Middle frontal gyrus (tissue), 1 donor: ENCODE data around the gene FFAR1.
"Not testable (repeated sequence)": the region's sequence is repeated elsewhere in the genome, so short reads cannot be mapped to it uniquely, and the experiment has no call there.

Experiments
- DNase-seq: peaks from one replicate; pipeline ENCODE4 v3.0.0-alpha.2; 2015; ENCODE audit warnings: low spot score; ENCODE audit errors: extremely low spot score

The FFAR1 gene

DNA sequence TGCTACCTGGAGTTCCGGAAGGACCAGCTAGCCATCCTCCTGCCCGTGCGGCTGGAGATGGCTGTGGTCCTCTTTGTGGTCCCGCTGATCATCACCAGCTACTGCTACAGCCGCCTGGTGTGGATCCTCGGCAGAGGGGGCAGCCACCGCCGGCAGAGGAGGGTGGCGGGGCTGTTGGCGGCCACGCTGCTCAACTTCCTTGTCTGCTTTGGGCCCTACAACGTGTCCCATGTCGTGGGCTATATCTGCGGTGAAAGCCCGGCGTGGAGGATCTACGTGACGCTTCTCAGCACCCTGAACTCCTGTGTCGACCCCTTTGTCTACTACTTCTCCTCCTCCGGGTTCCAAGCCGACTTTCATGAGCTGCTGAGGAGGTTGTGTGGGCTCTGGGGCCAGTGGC is 11.7 kb downstream of the FFAR1 start:
- not testable (repeated sequence) for DNase-seq

GRCh38 chr19:35360081-35360480 is 12.4 kb downstream of the FFAR1 start:
- DNase-seq: not testable (repeated sequence)

DNA sequence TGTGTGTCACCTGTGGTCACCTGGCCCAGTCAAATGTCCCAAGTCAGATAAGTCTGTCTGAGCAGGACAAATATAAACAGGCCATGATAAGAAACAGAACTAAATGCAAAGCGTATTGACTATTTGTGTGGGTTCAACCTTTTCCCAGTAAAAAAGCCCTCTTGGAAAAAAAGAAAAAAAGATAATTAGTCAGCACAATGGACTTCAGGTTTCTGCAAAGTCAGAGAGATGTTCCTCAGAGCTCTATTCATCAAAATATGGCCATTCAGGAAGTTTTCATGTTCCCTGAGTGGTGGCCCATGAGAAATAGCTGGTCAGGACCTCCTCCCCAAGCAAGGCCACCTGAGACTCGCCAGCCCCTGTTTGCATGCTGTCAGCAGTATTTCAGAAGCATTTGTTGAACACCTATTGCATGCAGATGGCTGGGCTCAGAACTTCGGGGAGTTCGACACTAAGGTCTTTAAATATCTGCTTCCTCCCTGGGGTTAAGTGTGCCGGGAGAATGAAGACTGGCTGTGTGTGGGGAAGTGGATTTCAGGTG is 13.2 kb downstream of the FFAR1 start:
- no peak for DNase-seq

GRCh38 chr19:35362261-35363000 is 14.7 kb downstream of the FFAR1 start:
- DNase-seq: no peak

DNA sequence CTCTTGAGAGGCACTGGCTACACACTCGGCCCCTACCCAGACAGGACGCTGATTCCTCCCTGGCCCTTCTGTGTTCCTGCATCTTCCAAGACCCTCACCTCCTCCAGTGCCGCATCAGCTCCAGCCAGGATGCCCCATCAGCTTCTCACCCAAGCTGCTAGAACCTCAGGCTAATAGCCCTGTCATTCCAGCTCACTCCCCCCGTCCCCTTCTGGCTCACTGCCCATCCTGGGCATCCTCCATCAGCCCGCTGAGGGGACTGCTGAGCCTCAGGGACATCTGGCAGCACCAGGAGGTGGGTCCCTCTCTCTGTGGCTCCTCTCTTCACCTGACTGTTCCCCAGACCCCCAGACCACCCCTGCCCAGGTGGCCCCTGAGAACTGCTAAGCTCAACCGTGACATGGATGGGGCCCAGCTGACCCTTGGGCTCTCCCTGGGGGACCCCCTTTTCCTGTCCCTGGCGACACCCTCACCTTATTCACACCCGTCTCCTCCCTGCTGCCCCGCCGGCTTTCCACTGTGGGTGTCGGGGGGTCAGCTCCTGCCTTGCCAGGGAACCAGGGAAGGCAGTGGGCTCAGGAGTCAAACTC is 15.4 kb downstream of the FFAR1 start:
- no peak for DNase-seq

DNA sequence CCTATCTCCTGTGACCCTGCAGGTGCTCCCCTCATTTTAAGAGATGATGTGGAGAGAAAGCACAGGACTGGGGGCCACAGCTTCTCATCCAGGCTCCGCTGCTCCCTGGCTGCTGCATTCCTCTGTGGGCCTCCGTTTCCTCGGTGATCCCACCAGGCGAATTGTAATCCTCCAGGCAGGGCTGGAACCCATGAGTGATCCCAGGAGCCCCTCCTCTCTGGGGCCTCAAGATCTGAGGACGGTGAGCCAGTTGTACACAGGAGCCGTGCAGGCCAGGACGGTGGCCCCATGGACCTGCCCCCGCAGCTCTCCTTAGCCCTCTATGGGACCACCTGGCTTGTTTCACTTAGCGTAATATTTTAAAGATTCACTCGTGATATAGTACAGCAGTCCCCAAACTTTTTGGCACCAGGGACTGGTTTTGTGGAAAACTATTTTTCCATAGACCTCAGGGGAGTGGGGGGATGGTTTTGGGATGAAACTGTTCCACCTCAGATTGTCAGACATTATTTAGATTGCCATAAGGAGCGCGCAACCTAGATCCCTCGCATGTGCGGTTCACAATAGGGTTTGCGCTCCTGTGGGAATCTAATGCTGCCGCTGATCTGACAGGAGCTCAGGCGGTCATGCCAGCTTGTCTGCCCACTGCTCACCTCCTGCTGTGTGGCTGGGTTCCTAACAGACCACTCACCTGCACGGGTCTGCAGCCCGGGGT is 16.2 kb downstream of the FFAR1 start:
- no peak for DNase-seq

- DNase-seq: no peak
These were observed 17.6 kb downstream of the FFAR1 start for GRCh38 chr19:35365303-35365702.

DNA sequence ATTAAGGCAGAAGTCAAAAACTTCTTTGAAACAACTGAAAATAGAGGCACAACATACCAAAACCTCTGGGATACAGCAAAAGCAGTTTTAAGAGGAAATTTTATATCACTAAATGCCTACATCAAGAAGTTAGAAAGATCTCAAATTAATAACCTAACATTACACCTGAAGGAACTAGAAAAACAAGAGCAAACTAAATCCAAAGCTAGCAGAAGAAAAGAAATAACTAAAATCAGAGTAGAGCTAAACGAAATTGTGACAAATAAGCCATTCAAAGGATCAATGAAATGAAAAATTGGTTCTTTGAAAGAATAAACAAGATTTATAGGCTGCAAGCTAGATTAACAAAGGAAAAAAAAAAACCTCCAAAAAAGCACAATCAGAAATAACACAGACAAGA is 20.7 kb downstream of the FFAR1 start:
- DNase-seq: no peak

DNA sequence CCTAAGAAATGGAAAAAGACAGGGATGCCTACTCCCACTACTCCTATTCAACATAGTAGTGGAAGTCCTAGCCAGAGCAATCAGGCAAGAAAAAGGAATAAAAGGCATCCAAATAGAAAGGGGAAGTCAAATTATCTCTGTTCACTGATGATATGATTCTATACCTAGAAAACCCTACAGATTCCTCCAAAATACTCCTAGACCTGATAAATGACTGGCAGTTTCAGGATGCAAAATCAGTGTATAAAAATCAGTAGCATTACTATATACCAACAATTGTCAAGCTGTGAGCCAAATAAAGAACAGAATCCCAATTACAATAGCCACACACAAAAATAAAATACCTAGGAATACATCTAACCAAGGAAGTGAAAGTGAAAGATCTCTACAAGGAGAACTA is 21.8 kb downstream of the FFAR1 start:
- no peak for DNase-seq

- no peak for DNase-seq
These were observed 23.0 kb downstream of the FFAR1 start, which contains the start of gene GPR42 for GRCh38 chr19:35370722-35371121. Gene GPR42, plus strand, starts transcription at chr19:35371068. Its CDS starts 292 bp downstream, at chr19:35371360.

DNA sequence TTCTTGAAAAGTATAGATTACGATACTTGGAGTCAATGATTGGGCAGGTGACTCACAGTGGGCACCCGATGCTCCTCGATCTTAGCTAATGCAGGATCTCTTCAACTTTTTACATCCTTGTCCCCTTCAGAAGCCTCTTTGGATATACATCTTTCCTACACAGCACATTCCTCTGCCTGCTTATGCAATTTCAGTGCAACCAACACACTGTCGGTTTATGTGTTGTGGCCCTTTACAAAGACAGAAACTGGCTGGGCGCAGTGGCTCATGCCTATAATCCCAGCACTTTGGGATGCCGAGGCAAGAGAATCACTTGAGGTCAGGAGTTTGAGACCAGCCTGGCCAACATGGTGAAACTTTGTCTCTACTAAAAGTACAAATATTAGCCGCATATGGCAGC is 25.8 kb downstream of the FFAR1 start:
- no peak for DNase-seq

DNA sequence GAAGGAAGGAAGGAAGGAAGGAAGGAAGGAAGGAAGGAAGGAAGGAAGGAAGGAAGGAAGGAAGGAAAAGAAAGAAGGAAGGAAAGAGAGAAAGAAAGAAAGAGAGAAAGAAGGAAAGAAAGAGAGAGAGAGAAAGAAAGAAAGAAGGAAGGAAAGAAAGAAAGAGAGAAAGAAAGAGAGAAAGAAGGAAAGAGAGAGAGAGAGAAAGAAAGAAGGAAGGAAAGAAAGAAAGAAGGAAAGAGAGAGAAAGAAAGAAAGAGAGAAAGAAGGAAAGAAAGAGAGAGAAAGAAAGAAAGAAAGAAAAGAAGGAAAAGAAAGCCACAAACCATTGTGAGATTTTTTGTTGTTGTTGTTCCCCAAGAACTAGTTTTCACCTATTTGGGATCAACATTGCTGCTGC is 26.3 kb downstream of the FFAR1 start:
- DNase-seq: not testable (repeated sequence)

- DNase-seq: no peak
These were observed 28.0 kb downstream of the FFAR1 start for GRCh38 chr19:35375505-35376307.

GRCh38 chr19:35377656-35378055 is 30.0 kb downstream of the FFAR1 start:
- no peak for DNase-seq

GRCh38 chr19:35378356-35378755 is 30.7 kb downstream of the FFAR1 start:
- DNase-seq: no peak

DNA sequence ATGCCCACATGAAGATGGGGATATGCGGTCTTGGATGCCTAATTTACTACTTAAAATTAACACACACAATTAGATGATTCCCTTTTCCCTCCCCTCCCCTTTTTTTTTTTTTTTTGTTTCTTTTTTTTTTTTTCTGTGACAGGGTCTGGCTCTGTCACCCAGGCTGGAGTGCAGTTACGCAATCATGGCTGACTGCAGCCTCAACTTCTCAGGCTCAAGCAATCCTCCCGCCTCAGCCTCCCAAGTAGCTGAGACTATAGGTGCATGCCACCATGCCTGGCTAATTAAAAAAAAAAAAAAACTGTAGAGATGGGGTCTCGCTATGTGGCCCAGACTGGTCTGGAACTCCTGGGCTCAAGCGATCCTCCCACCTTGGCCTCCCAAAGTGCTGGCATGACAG is 31.8 kb downstream of the FFAR1 start:
- DNase-seq: not testable (repeated sequence)

- no peak for DNase-seq
These were observed 32.3 kb downstream of the FFAR1 start for GRCh38 chr19:35379992-35380391.

GRCh38 chr19:35380450-35381124 is 32.9 kb downstream of the FFAR1 start:
- no peak for DNase-seq

- no peak for DNase-seq
These were observed 33.6 kb downstream of the FFAR1 start for GRCh38 chr19:35381318-35381717.

GRCh38 chr19:35381926-35382325 is 34.2 kb downstream of the FFAR1 start:
- DNase-seq: no peak

DNA sequence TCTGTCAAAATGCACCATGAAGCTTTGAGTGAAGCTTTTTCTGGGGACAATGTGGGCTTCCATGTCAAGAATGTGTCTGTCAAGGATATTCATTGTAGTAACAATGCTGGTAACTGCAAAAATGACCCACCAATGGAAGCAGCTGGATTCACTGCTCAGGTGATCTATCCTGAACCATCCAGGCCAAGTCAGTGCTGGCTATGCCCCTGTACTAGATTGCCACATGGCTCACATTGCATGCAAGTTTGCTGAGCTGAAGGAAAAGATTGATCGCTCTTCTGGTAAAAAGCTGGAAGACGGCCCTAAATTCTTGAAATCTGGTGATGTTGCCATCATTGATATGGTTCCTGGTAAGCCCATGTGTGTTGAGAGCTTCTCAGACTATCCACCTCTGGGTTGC is 35.8 kb downstream of the FFAR1 start:
- DNase-seq: no peak
